Thoracic aorta (tissue), 2 donors: ENCODE data around the gene GPR135. TPM values are rescaled to one million over a fixed set of nuclear protein-coding genes. Genes with fewer than 3 reads are reported as not detected.

Source experiments
- ATAC-seq: fragments of 150-250 bp; one replicate; pipeline ENCODE4 v1.8.0; 2017; ENCODE audit warnings: low read depth; ENCODE audit not compliant: insufficient number of reproducible peaks, low FRiP score
- DNase-seq: peaks from one replicate; pipeline ENCODE4 v3.0.0-alpha.2; 2020; ENCODE audit warnings: low spot score
- H3K27ac ChIP-seq, 2 donors: fragments of 200-600 bp; sonication (generic); 1 replicate in 1 of 2; 2 replicates in 1 of 2; pipeline ENCODE4 v1.5.1; 2016; ENCODE audit warnings: mild to moderate bottlenecking in 2 of 2, moderate library complexity in 2 of 2
- H3K27me3 ChIP-seq: fragments of 200-600 bp; sonication (generic); replicated peaks from 2 replicates; pipeline ENCODE4 v1.6.0; 2016; ENCODE audit warnings: mild to moderate bottlenecking; ENCODE audit not compliant: insufficient read depth
- H3K36me3 ChIP-seq: fragments of 200-600 bp; sonication (generic); one replicate; pipeline ENCODE4 v1.5.1; 2016
- H3K4me1 ChIP-seq, 2 donors: fragments of 200-600 bp; sonication (generic); 1 replicate in 1 of 2; 2 replicates in 1 of 2; pipeline versions ENCODE4 v1.5.1 to v1.6.0; 2016; ENCODE audit warnings: low read depth in 2 of 2, mild to moderate bottlenecking in 1 of 2; ENCODE audit not compliant: control insufficient read depth in 1 of 2
- H3K4me3 ChIP-seq: fragments of 200-600 bp; sonication (generic); 2 replicates; pipeline ENCODE4 v1.5.1; 2016; ENCODE audit warnings: mild to moderate bottlenecking
- H3K9me3 ChIP-seq: fragments of 200-600 bp; sonication (generic); 2 replicates; pipeline ENCODE4 v1.5.1; 2016
- total RNA-seq, 2 donors: library from RNA; depleted of rRNA; stranded (reverse); fragments of >200 nt; gene quantifications; one replicate each; pipeline versions ENCODE4 v1.1.0 to v1.2.3, GENCODE V29; 2016
- TF ChIP-seq, protein P1 (sequence below): fragments of 200-600 bp; sonication (generic); IDR thresholded peaks from one replicate; pipeline ENCODE4 v1.5.1; 2019; ENCODE audit warnings: antibody characterized with exemption

Gene GPR135
- total RNA-seq, 2 donors from 2014 or later, result 13.8 to 20.3 TPM

DNA sequence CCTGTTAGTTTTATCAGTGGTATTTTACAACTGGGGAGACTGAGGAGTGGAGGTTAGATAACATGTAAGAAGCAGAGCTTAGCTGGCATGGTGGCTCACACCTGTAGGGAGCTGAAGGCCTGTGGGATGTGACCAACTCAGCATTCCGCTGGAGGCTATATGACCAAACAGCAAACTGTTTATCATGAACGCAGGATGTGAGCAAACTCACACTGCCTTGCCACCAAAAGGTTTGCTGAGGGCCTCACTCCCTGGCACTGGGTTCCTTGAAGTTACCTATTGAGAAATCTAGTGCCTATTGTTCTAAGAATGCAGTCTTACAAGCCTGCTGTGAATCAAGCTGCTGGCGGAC lies 42.5 kb upstream of the GPR135 start:
- Histone ChIP-seq H3K36me3 (peaks cover 6% of the 10 kb centered on the region), H3K27ac (no peak overlapping the region), H3K4me3 (no peak overlapping the region), H3K9me3 (no peaks in the 10 kb centered on the region), H3K27me3 (no peaks in the 10 kb centered on the region), H3K4me1 (no peaks in the 10 kb centered on the region)
- TF ChIP-seq, protein P1, sequence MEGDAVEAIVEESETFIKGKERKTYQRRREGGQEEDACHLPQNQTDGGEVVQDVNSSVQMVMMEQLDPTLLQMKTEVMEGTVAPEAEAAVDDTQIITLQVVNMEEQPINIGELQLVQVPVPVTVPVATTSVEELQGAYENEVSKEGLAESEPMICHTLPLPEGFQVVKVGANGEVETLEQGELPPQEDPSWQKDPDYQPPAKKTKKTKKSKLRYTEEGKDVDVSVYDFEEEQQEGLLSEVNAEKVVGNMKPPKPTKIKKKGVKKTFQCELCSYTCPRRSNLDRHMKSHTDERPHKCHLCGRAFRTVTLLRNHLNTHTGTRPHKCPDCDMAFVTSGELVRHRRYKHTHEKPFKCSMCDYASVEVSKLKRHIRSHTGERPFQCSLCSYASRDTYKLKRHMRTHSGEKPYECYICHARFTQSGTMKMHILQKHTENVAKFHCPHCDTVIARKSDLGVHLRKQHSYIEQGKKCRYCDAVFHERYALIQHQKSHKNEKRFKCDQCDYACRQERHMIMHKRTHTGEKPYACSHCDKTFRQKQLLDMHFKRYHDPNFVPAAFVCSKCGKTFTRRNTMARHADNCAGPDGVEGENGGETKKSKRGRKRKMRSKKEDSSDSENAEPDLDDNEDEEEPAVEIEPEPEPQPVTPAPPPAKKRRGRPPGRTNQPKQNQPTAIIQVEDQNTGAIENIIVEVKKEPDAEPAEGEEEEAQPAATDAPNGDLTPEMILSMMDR, result no peak
- ATAC-seq, result no peak
- DNase-seq, result no peak

DNA sequence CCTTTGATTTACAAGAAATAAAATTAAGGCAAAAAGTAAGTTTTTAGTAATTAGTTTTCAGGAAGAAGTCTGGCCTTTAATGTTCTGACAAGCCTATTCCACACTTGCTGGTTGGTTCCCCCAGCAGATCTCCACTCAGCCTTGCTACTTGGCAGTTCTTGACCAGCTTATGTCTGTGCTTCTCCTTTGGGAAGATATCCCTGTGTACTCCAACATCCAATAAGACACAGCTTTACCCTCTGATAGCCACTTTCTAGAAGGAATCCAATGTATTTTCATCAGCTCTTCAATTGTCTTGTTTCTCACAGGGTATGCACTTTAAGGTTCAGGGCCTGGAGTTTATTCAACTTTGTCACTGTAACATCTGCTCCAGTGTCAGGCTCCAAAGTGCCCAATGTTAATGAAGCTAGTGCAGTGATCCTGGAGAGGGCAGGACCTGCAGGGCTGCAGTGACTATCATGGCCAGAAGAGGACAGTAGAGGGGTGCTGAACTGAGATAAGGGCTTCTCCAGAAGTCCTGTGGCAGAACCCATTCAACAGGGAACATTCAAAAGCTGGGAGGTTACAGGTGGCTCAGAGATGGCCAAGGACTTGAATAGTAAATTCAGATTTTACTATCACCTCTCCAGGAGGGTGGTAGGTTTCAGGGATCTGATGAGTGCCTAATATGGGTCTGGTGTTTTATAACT lies 42.0 kb upstream of the GPR135 start:
- H3K4me1 ChIP-seq, result no peaks in the 10 kb centered on the region
- H3K9me3 ChIP-seq, result no peaks in the 10 kb centered on the region
- ATAC-seq (peak; percentile 51), DNase-seq (peak; percentile 4)
- H3K36me3 ChIP-seq, result peaks cover 6% of the 10 kb centered on the region
- no peaks in the 10 kb centered on the region for H3K27me3 ChIP-seq
- H3K27ac ChIP-seq, result no peak overlapping the region
- no peak overlapping the region for H3K4me3 ChIP-seq
- TF ChIP-seq, protein P1, result peak; percentile 90

DNA sequence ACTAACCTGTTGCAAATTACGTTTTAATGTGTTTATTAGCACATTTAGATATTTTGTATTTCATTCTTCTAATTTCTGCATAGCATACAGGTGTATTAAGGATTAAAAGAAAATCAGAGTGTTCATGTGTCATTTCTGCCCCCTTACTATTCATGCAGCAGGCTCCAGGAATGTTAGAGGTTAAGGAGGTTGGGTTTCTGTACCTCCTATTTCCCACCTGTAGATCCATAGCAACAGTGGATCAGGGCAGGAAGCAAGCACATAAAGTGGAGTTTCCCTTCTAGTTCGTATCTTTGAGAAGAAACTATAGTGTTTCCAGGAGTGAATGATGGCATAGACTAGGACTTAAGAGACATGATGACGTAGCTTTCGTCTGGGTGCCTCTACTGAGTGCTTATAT lies 38.1 kb upstream of the GPR135 start:
- TF ChIP-seq, protein P1, result no peak
- DNase-seq (no peak), ATAC-seq (no peak)
- no peak overlapping the region for H3K27ac ChIP-seq
- no peaks in the 10 kb centered on the region for H3K9me3 ChIP-seq
- H3K4me1 ChIP-seq, result peaks cover 0 to 5% of the 10 kb centered on the region in 2 donors
- no peak overlapping the region for H3K4me3 ChIP-seq
- H3K36me3 ChIP-seq, result peaks cover 6% of the 10 kb centered on the region
- no peaks in the 10 kb centered on the region for H3K27me3 ChIP-seq

DNA sequence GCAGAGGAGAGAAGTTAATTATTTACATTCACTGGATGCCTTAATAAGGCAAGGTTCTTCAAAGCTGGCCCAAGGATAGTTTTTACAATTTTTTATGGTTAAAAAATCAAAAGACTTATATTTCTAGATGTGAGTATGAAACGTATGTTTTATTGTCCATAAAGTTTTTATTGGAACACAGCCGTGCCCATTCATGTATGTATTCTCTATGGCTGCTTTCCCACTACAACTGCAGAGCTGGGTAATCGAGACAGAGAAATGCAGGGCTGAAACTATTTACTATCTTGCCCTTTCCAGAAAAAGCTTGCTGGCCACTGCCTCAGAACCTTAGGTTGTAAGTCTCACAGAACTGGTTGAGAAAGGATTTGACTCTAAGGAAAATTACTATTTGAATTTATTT lies 35.6 kb upstream of the GPR135 start:
- Histone ChIP-seq H3K4me1 (peaks cover 0 to 5% of the 10 kb centered on the region in 2 donors), H3K27ac (no peak overlapping the region), H3K9me3 (no peaks in the 10 kb centered on the region), H3K27me3 (no peaks in the 10 kb centered on the region), H3K36me3 (peaks cover 6% of the 10 kb centered on the region), H3K4me3 (no peak overlapping the region)
- DNase-seq (no peak), ATAC-seq (no peak)
- TF ChIP-seq, protein P1, result no peak

DNA sequence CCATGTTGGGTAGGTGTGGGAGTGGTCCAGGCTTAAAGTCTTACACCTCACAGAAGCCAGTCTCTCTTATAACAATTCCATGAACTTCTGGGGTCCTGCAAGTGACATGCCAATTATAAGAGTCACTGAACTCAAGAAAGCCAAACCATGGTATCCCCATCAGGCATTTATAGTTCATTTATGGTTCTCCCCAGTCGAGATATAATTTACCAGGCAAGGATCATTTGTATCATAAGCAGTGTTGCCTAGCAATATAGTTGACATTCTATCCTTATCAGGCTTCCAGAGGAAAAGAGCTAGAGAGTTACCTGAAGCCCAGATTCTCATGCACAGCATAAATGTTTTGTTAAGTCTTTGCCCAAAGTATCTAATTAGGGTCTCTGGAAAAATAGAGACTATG lies 27.2 kb upstream of the GPR135 start:
- Histone ChIP-seq H3K27ac (no peak overlapping the region), H3K36me3 (peaks cover 5% of the 10 kb centered on the region)
- TF ChIP-seq, protein P1, result no peak

More for the DNA sequence above, 27.2 kb upstream of the GPR135 start:
- H3K4me3 ChIP-seq, result no peak overlapping the region
- H3K4me1 ChIP-seq, result peaks cover 0 to 7% of the 10 kb centered on the region in 2 donors
- ATAC-seq, result no peak
- H3K9me3 ChIP-seq, result no peaks in the 10 kb centered on the region
- no peaks in the 10 kb centered on the region for H3K27me3 ChIP-seq
- DNase-seq, result no peak
